Ectodermal cell (in vitro differentiated cells): ENCODE measurements around the gene AGPAT1.
A peak's percentile ranks its signal among the peaks of the same experiment; 100 is the strongest.

Experiments
- H3K27ac ChIP-seq: 2 replicates; pipeline ENCODE4 v1.7.0; 2013; ENCODE audit warnings: mild to moderate bottlenecking, low read depth, low read length; ENCODE audit not compliant: insufficient read depth, poor library complexity, severe bottlenecking
- H3K27me3 ChIP-seq: 2 replicates; pipeline ENCODE4 v1.7.0; 2013; ENCODE audit warnings: mild to moderate bottlenecking, low read length; ENCODE audit not compliant: insufficient read depth, control insufficient read depth, poor library complexity, severe bottlenecking
- H3K36me3 ChIP-seq: one replicate; pipeline ENCODE4 v1.7.0; 2013; ENCODE audit warnings: low read length; ENCODE audit not compliant: control insufficient read depth, insufficient read depth
- H3K4me1 ChIP-seq: one replicate; pipeline ENCODE4 v1.7.0; 2013; ENCODE audit warnings: low read length; ENCODE audit not compliant: control insufficient read depth, insufficient read depth
- H3K4me3 ChIP-seq: 2 replicates; pipeline ENCODE4 v1.7.0; 2013; ENCODE audit warnings: low read depth, low read length, control low read depth; ENCODE audit not compliant: insufficient read depth
- H3K9me3 ChIP-seq: 2 replicates; pipeline ENCODE4 v1.7.0; 2013; ENCODE audit warnings: mild to moderate bottlenecking, low read length, moderate library complexity; ENCODE audit not compliant: control insufficient read depth
- WGBS, 2 experiments: methylation state at CpG; one replicate each; pipeline ENCODE4 v1.1.7; 2013; ENCODE audit warnings: missing lambda C conversion rate in 2 of 2; 5-methylcytosine and 5-hydroxymethylcytosine counted together

AGPAT1 gene

DNA sequence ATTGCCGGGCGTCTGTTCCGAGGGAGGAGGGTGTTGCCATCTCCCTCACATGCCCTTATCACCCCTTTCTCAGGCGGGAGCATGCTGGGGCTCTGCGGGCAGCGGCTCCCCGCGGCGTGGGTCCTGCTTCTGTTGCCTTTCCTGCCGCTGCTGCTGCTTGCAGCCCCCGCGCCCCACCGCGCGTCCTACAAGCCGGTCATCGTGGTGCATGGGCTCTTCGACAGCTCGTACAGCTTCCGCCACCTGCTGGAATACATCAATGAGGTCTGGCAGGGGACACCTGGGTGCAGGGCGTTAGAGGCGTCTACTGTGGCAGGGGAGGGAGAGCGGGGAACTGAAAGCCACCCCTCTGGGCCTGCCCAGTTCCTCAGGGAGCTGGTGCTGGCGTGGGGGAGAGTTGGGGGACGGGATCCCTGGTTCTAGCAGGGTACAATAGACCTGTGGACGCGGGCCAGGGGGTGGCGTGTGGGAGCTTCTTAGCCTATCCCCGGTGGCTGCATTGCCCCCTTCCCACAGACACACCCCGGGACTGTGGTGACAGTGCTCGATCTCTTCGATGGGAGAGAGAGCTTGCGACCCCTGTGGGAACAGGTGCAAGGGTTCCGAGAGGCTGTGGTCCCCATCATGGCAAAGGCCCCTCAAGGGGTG, 21.2 kb downstream of the AGPAT1 start:
- H3K4me3 ChIP-seq: peak overlapping the region; percentile 98

DNA sequence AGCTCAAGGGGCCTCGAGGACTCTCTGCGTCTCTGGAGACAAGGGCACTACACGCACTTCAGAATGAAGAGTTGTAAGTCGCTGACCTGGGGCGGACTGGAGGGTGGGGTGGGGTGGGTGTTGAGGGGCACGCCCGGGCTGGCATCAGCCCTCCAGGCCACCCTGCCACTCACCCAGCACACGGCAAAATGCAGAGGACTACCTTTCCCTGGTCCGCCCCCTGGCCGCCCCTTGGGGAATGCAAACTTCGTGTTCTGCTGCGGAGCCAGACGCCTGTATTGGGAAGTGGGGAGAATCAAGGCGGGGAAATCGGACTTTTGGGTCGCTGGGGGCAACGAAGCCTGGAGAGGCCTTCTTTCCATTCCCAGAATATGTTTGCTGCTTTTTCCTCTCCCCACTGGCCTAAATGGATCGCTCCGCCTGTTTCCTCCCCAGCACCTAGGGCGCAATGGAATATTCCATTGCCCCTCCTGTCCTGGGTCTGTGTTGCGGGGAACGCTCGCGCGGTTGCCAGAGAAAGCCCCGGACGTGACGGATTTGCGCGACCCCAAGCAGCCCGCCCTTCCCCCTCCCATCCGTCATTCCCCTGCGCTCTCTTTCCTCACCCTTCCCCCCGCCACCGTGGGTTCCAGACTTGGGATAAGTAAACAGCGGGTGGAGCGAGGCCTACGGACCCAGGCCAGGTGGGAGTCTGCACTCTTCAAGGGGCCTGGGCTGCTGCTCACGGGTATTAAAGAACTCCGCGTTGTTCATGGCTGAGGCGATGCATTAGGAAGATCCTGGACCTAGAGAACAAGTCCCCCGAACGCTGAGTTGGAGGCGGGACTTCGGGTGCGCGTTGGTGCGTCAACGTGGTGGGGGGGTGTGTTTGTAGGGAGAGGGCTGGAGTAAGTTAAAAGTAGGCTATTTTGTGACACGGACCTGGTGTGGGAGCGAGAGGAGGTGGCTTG, 22.0 kb downstream of the AGPAT1 start, which contains the start of gene PPT2:
Gene PPT2 (plus strand): TSS at position 578 of the 950 bp plus-strand sequence. CDS start 454 bp downstream, outside the sequence.
- peak within 1 kb of the TSS; percentile 98 for H3K4me3 ChIP-seq
- peaks cover 26% of the 10 kb centered on the region for H3K27me3 ChIP-seq
- H3K4me1 ChIP-seq: peaks cover 11% of the 10 kb centered on the region
- WGBS, 2 experiments: 0 to 1% methylated on average over 52 of the region's 52 CpGs
- H3K9me3 ChIP-seq: no peaks in the 10 kb centered on the region
- peaks cover 20% of the 10 kb centered on the region for H3K36me3 ChIP-seq
- peak within 1 kb of the TSS; percentile 89 for H3K27ac ChIP-seq

More for the DNA sequence above, 21.2 kb downstream of the AGPAT1 start:
- 18% methylated on average over 34 of the region's 34 CpGs for WGBS, 2 experiments
- Histone ChIP-seq H3K9me3 (no peaks in the 10 kb centered on the region), H3K27me3 (peaks cover 25% of the 10 kb centered on the region), H3K27ac (no peak overlapping the region), H3K36me3 (peaks cover 21% of the 10 kb centered on the region), H3K4me1 (peaks cover 11% of the 10 kb centered on the region)

DNA sequence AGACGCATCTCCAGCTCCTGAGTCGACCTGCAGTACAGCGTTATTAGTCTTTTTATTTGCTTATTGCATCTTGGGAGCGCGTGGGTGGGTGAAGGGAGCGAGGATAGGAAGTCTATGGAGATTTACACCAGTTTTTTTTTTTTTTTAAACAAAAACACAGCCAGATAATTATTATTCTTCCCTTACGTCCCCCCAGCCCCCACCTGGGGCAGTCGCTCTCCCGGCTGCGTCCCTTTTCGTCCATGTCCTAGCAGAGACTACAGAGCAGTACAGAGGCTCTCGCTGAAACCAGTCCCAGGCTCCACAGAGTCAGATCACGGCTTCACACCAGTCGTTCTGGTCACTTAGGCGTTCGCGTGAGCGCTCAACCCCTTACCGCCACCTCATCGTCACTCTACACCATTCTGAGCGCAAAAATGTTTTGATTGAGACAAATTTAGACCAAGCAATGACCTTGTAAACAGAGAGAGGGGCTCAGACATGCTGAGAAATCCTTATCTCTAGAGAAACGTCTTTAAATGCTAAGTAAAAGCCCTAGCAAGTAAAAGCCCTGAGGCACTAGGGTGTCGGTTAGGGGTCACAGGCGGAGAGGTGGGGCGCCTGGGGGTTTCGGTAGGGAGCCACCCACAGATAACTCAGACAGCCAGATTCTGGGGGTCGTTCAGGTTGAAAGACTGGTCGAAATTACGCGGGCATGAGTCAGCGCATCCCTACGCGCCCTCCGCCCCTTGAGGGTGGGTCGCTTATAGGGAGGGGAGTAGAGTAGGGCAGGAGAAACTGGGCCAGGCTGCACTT, 22.9 kb downstream of the AGPAT1 start:
- Histone ChIP-seq H3K9me3 (no peaks in the 10 kb centered on the region), H3K36me3 (peaks cover 12% of the 10 kb centered on the region), H3K4me3 (peak overlapping the region; percentile 98), H3K4me1 (peaks cover 11% of the 10 kb centered on the region), H3K27ac (peak overlapping the region; percentile 89), H3K27me3 (peaks cover 26% of the 10 kb centered on the region)
- 1 to 6% methylated on average over 29 to 35 of the region's 35 CpGs for WGBS, 2 experiments

DNA sequence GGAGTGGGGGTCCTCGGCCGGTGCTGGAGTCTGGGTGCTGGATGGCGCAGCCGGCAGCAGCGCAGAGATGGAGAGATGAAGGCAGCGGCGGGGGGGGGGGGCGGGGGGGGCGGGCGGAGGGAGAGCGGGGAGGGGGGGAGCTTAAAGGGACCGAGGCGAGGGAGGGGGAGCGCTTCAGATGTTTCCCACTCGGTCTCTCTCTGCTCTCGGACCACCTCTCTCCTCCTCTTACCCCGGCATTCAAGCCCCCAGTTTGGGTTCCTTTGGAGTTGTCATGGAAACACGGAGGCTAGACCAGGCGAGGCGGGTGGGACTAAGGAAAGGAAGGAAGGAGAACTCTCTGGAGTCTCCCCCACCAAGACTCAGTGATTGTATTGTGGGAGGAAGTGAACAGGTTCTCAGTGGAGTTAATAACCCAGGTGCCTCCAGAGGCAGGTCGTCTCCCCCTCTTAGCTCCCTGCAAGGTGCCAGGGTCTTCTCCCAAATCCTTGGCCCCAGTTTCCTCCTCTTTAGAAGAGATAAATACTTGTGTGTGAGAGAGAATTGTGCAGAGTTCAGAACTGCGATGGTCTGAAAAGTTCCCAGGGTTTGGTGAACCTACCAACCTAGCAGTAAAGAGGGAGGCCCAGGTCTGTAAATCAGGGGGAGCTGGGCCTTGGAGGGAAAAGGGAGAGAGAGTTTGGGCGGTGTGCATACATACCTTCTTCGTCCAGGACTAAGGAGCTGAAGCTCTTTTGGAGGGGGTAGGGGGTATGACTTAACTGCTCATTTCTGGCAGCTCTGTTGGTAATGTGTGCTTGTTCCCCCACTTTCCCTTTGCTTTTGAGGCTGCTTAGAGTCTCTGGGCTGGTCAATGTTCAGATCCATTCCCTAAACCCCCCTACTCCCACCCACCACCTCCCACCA, 23.8 kb downstream of the AGPAT1 start, which contains the start of gene PRRT1:
Gene PRRT1 (minus strand): TSS at position 77 of the 906 bp plus-strand sequence. CDS start 112 bp downstream, outside the sequence.
- Histone ChIP-seq H3K4me1 (peaks cover 11% of the 10 kb centered on the region), H3K27ac (no peak within 1 kb of the TSS), H3K4me3 (peak within 1 kb of the TSS; percentile 98), H3K36me3 (peaks cover 4% of the 10 kb centered on the region), H3K9me3 (no peaks in the 10 kb centered on the region), H3K27me3 (peaks cover 26% of the 10 kb centered on the region)
- WGBS, 2 experiments: 8 to 15% methylated on average over 9 to 11 of the region's 24 CpGs

DNA sequence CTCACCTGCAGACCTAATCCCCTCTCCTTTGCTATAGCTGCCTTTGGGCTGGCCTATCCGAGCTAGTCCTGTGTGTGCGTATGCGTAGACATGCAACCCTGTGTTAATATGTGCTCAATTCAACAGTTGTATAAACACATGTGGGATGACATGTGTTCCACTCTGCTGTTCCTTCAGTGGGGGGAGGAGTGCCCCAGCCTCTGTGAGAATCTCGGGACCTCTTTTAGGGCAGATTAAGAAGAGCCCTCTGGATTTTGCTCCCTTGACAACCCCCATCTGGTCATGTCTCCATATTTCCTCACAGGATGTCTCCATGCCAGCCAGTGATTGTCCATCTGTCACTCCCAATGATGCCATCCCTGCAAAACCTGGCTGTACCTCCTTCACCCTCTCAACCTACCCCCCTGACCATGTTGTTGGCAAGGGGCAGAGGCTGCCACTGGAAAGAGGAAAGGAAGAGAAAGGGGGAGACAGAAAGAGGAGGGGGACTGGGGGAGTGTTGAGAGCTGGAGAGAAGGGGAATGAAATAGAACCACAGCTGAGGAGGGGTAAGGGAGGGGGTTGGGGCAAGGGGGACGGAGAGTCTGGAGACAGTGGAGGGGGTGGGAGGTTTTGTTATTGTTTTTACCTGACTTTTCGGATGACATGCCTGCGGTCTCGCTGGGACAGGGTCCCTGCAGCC, 24.6 kb downstream of the AGPAT1 start:
- Histone ChIP-seq H3K9me3 (no peaks in the 10 kb centered on the region), H3K27ac (no peak overlapping the region), H3K4me1 (peaks cover 11% of the 10 kb centered on the region), H3K36me3 (no peaks in the 10 kb centered on the region), H3K4me3 (no peak overlapping the region), H3K27me3 (peaks cover 26% of the 10 kb centered on the region)
- WGBS, 2 experiments: 39 to 45% methylated on average over 8 of the region's 8 CpGs

DNA sequence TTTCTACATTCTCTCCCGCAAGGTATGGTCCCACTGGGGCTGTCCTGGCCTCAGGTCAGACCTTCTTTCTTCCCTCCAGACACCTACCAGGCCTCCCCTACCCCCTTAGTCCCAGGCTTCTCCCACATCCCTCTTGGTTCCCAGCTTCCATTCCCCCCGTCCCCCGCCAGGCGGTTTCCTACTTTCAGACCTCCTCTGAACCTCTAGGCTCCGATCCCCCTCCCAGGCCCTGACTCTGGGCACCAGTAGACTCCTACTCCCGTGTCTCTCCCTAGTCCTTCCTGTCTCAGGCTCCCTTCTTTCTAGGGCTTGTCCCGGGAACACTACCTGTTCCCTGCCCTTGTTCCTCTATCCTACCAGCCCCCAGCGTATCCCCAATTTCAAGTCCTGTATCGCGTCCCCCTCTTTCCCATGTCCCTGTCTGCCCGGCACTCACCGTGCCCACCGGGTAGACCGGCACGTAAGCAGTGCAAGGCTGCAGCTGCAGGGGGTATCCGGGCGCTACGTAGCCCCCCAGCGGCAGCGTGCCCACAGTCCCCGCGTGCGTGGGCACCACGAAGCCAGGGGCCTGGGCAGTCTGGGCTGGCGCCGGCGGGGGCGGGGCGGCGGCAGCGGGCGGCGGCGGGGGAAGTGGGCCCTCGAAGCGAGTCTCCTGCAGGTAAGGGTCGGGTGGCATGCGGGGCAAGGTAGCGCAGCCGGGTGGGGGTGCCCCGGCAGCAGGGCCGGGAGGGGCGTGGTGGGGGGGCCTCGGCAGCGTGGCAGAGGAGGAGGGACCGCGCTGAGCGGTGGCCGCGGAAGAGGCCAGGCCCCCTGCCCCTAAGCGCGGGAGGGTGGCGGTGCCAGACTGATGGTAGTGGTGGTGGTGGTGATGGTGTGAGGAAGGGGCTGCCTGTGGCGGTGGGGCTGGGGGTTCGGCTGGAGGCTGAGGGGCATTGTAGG, 25.7 kb downstream of the AGPAT1 start:
- Histone ChIP-seq H3K4me1 (peaks cover 11% of the 10 kb centered on the region), H3K9me3 (no peaks in the 10 kb centered on the region), H3K36me3 (no peaks in the 10 kb centered on the region), H3K27ac (no peak overlapping the region), H3K27me3 (peaks cover 26% of the 10 kb centered on the region), H3K4me3 (no peak overlapping the region)
- 72 to 76% methylated on average over 55 of the region's 55 CpGs for WGBS, 2 experiments

DNA sequence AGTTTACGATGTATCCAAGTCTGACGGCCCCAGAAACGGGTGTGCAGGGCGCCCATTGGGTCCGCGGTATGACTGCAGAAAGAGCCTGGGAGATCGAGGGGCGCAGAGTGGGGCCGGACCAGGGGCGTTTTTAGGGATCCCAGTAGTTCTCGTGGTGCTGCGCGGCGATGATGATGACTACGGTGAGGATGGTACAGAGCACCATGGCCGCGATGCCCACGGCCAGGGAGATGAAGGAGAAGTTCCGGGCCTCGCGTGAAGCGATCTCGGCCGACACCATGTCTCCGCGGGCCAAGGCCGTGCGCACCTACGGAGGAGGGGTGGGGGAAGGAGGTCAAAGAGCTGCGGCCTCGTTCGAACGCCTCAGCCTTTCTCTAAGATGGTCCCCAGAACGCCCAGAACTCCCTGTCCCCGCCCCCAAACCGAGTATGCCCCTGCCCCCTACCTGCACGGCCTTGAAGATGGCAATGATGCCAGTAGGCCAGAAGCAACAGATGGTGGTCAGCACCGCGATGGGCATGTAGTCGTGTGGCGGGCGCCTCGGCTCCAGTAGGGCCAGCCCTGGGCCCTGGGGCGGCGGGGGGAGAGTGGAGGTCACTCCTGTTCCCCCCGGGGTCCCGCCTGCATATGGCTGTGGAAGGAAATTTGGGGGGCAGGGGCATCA, 26.7 kb downstream of the AGPAT1 start:
- no peaks in the 10 kb centered on the region for H3K36me3 ChIP-seq
- peaks cover 26% of the 10 kb centered on the region for H3K27me3 ChIP-seq
- no peak overlapping the region for H3K4me3 ChIP-seq
- 93 to 94% methylated on average over 47 of the region's 47 CpGs for WGBS, 2 experiments
- H3K9me3 ChIP-seq: no peaks in the 10 kb centered on the region
- H3K4me1 ChIP-seq: peaks cover 11% of the 10 kb centered on the region
- no peak overlapping the region for H3K27ac ChIP-seq
